ENCODE results near the gene BICDL2.
A peak's percentile ranks its signal among the peaks of the same experiment; 100 is the strongest.

Gene BICDL2

GRCh38 chr16:3007059-3007956 is 29.4 kb downstream of the BICDL2 start:
- DNase-seq = peak; percentile 78

GRCh38 chr16:3004781-3005284 is 31.9 kb downstream of the BICDL2 start:
- DNase-seq = peak; percentile 32

- no peak for DNase-seq
Measured at GRCh38 chr16:3004319-3004718, 32.4 kb downstream of the BICDL2 start.

- peak; percentile 96 for DNase-seq
Measured at GRCh38 chr16:3003582-3004270, 33.0 kb downstream of the BICDL2 start.

GRCh38 chr16:3001316-3001715 is 35.4 kb downstream of the BICDL2 start:
- DNase-seq = no peak

- no peak for DNase-seq
Measured at GRCh38 chr16:3000540-3000939, 36.2 kb downstream of the BICDL2 start.

- DNase-seq = no peak
Measured at GRCh38 chr16:2999929-3000328, 36.8 kb downstream of the BICDL2 start.

GRCh38 chr16:2996298-2996697 is 40.4 kb downstream of the BICDL2 start:
- no peak for DNase-seq

GRCh38 chr16:2992383-2993081 is 44.2 kb downstream of the BICDL2 start:
- DNase-seq = no peak

- no peak for DNase-seq
Measured at GRCh38 chr16:2991566-2992261, 45.0 kb downstream of the BICDL2 start.

GRCh38 chr16:2990891-2991290 is 45.9 kb downstream of the BICDL2 start:
- no peak for DNase-seq

- no peak for DNase-seq
Measured at GRCh38 chr16:2988590-2989099, 48.1 kb downstream of the BICDL2 start.

GRCh38 chr16:2987833-2988232 is 48.9 kb downstream of the BICDL2 start:
- DNase-seq = no peak

- no peak for DNase-seq
Measured at GRCh38 chr16:2987286-2987685, 49.5 kb downstream of the BICDL2 start.

GRCh38 chr16:2986623-2987188 is 50.0 kb downstream of the BICDL2 start:
- DNase-seq = no peak

GRCh38 chr16:2985893-2986355 is 50.8 kb downstream of the BICDL2 start:
- no peak for DNase-seq

- DNase-seq = no peak
Measured at GRCh38 chr16:2985462-2985861, 51.3 kb downstream of the BICDL2 start.

- peak; percentile 33 for DNase-seq
Measured at GRCh38 chr16:2983706-2984136, 53.0 kb downstream of the BICDL2 start.

- no peak for DNase-seq
Measured at GRCh38 chr16:2982402-2982801, 54.3 kb downstream of the BICDL2 start.

- DNase-seq = no peak
Measured at GRCh38 chr16:2981899-2982250, 54.9 kb downstream of the BICDL2 start.

GRCh38 chr16:2981177-2981898 is 55.4 kb downstream of the BICDL2 start:
- DNase-seq = no peak
